Measurements from ENCODE around the gene BCLAF1. TPM values are rescaled to one million over a fixed set of nuclear protein-coding genes. Genes with fewer than 3 reads are reported as not detected.

BCLAF1 gene
- total RNA-seq, 1 donor from 2014 or later = 155 TPM

DNA sequence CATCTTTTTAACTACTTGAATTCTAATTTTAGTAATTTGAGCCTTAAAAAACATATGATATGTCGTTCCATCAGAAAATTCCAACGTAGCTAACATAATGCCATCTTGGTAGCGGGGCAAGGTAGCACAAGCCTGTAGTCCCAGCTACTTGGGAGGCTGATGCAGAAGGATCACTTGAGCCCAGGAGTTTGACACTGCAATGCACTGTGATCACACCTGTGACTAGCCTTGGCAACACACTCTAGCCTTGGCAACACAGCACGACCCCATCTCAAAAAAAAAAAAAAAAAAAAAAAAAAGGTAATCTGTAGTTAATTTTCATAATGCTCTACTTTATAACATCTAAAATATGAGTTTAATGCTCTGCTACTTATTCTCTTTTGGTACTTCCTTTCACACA is 6.7 kb downstream of the BCLAF1 start:
- no peaks in the 10 kb centered on the region for H3K27me3 Mint-ChIP-seq (ENCODE audit: unreplicated experiment)
- no peak overlapping the region for H3K4me3 Mint-ChIP-seq (ENCODE audit: unreplicated experiment)
- TF ChIP-seq, protein P1, sequence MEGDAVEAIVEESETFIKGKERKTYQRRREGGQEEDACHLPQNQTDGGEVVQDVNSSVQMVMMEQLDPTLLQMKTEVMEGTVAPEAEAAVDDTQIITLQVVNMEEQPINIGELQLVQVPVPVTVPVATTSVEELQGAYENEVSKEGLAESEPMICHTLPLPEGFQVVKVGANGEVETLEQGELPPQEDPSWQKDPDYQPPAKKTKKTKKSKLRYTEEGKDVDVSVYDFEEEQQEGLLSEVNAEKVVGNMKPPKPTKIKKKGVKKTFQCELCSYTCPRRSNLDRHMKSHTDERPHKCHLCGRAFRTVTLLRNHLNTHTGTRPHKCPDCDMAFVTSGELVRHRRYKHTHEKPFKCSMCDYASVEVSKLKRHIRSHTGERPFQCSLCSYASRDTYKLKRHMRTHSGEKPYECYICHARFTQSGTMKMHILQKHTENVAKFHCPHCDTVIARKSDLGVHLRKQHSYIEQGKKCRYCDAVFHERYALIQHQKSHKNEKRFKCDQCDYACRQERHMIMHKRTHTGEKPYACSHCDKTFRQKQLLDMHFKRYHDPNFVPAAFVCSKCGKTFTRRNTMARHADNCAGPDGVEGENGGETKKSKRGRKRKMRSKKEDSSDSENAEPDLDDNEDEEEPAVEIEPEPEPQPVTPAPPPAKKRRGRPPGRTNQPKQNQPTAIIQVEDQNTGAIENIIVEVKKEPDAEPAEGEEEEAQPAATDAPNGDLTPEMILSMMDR (IDR thresholded peaks at IDR 0.05) = no peak
- no peak overlapping the region for H3K27ac Mint-ChIP-seq (ENCODE audit: unreplicated experiment)
- no peaks in the 10 kb centered on the region for H3K9me3 Mint-ChIP-seq (ENCODE audit: unreplicated experiment)
- peaks cover 61% of the 10 kb centered on the region for H3K4me1 Mint-ChIP-seq (ENCODE audit: unreplicated experiment)
- peaks cover 17% of the 10 kb centered on the region for H3K36me3 Mint-ChIP-seq (ENCODE audit: unreplicated experiment)
- DNase-seq (ENCODE audit: extremely low spot score, unreplicated experiment) = no peak

DNA sequence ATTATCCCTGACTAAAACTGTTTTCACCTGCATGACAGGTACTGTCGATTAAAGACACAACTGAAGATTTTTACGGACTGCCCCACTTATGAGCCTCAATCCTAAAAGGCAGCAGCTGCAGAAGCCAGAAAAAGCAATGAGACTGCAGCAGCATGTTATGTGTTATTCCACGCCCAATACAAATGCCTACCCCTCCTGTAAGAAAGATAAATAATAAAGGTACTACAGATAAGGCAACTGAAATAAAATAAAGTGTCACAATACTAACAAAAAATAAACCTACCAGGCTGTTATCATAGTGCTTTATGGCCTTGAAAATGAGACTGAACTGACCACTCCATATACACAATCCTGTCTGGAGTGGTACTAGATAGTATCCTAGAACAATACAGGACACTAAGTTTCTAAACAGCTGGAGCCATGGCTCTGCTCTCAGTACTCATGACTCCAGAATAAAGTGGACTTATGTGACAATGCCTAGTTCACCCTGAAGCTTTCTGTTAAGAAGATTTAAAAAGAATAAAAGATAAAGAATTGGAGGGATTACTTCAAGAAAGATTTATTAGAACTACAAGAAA is 9.5 kb downstream of the BCLAF1 start:
- no peaks in the 10 kb centered on the region for H3K27me3 Mint-ChIP-seq (ENCODE audit: unreplicated experiment)
- peaks cover 29% of the 10 kb centered on the region for H3K36me3 Mint-ChIP-seq (ENCODE audit: unreplicated experiment)
- H3K4me3 Mint-ChIP-seq (ENCODE audit: unreplicated experiment) = no peak overlapping the region
- H3K9me3 Mint-ChIP-seq (ENCODE audit: unreplicated experiment) = no peaks in the 10 kb centered on the region
- no peak for DNase-seq (ENCODE audit: extremely low spot score, unreplicated experiment)
- TF ChIP-seq, protein P1 (IDR thresholded peaks at IDR 0.05) = no peak
- no peak overlapping the region for H3K27ac Mint-ChIP-seq (ENCODE audit: unreplicated experiment)
- H3K4me1 Mint-ChIP-seq (ENCODE audit: unreplicated experiment) = peaks cover 42% of the 10 kb centered on the region

DNA sequence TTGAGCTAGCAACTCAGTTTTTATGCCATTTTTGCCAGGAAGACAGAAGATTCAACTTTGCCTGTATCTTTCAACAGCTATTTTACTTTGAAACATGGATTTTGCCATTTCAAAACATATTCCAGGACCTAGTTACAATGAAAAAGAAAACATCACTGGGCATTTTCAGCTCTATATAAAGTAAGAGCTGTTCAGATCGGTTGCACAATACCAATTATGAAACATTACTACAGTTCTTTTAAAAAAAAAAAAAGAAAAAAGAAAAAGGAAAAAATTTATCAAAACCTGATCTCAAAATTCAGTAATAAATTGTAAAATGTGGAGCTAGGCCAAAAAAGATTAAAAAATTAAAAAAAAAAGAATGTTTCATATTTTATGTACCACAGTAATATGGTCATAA is 15.6 kb downstream of the BCLAF1 start:
- Mint-ChIP-seq H3K4me1 (ENCODE audit: unreplicated experiment) (no peaks in the 10 kb centered on the region), H3K4me3 (ENCODE audit: unreplicated experiment) (no peak overlapping the region), H3K27ac (ENCODE audit: unreplicated experiment) (no peak overlapping the region), H3K27me3 (ENCODE audit: unreplicated experiment) (no peaks in the 10 kb centered on the region), H3K36me3 (ENCODE audit: unreplicated experiment) (peaks cover 66% of the 10 kb centered on the region), H3K9me3 (ENCODE audit: unreplicated experiment) (no peaks in the 10 kb centered on the region)
- no peak for DNase-seq (ENCODE audit: extremely low spot score, unreplicated experiment)
- TF ChIP-seq, protein P1 (IDR thresholded peaks at IDR 0.05) = no peak

DNA sequence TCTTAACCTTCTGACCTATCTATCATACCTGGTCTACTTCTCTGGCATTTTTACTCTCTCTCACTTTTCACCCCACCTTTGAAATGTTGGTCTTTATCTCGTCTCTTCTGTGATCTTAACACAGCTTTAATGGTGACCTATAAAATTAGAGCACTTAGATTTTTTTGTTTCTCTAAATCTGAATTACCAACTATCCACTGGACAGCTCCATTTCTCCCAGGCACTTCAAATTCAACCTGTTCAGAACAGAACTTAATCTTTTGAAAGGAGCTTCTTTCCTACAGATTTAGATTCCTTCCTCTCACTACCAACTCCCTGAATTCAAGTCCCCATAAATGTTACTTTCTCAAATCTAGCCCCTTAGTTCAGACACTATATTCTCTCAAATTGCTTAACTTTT is 24.5 kb downstream of the BCLAF1 start:
- H3K4me1 Mint-ChIP-seq (ENCODE audit: unreplicated experiment) = no peaks in the 10 kb centered on the region
- DNase-seq (ENCODE audit: extremely low spot score, unreplicated experiment) = no peak
- no peak overlapping the region for H3K4me3 Mint-ChIP-seq (ENCODE audit: unreplicated experiment)
- no peaks in the 10 kb centered on the region for H3K9me3 Mint-ChIP-seq (ENCODE audit: unreplicated experiment)
- no peaks in the 10 kb centered on the region for H3K27me3 Mint-ChIP-seq (ENCODE audit: unreplicated experiment)
- TF ChIP-seq, protein P1 (IDR thresholded peaks at IDR 0.05) = no peak
- H3K36me3 Mint-ChIP-seq (ENCODE audit: unreplicated experiment) = peaks cover 72% of the 10 kb centered on the region
- H3K27ac Mint-ChIP-seq (ENCODE audit: unreplicated experiment) = no peak overlapping the region

DNA sequence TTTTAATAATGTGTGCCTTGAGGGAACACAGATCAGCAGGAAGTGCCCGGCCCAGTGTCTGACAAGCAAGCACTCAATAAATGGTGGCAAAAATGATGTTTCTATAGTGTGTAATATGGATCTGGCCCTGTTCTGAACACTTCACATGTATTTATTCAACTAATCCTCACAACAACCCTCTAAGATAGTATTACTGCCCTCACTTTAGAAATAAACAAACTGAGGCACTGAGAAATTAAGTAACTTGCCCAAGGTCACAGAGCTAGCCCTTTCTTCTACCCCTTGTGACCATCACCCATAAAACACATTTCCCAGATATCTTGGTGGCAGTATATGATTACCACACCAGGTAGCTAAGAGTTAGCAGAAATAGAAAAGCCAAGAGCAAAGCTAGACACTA is 26.7 kb downstream of the BCLAF1 start:
- no peaks in the 10 kb centered on the region for H3K4me1 Mint-ChIP-seq (ENCODE audit: unreplicated experiment)
- H3K9me3 Mint-ChIP-seq (ENCODE audit: unreplicated experiment) = no peaks in the 10 kb centered on the region
- no peaks in the 10 kb centered on the region for H3K27me3 Mint-ChIP-seq (ENCODE audit: unreplicated experiment)
- TF ChIP-seq, protein P1 (IDR thresholded peaks at IDR 0.05) = no peak
- DNase-seq (ENCODE audit: extremely low spot score, unreplicated experiment) = no peak
- no peak overlapping the region for H3K27ac Mint-ChIP-seq (ENCODE audit: unreplicated experiment)
- H3K36me3 Mint-ChIP-seq (ENCODE audit: unreplicated experiment) = peaks cover 58% of the 10 kb centered on the region
- no peak overlapping the region for H3K4me3 Mint-ChIP-seq (ENCODE audit: unreplicated experiment)

All from osteocyte (in vitro differentiated cells).